ENCODE results near the gene FADS6.

DNA sequence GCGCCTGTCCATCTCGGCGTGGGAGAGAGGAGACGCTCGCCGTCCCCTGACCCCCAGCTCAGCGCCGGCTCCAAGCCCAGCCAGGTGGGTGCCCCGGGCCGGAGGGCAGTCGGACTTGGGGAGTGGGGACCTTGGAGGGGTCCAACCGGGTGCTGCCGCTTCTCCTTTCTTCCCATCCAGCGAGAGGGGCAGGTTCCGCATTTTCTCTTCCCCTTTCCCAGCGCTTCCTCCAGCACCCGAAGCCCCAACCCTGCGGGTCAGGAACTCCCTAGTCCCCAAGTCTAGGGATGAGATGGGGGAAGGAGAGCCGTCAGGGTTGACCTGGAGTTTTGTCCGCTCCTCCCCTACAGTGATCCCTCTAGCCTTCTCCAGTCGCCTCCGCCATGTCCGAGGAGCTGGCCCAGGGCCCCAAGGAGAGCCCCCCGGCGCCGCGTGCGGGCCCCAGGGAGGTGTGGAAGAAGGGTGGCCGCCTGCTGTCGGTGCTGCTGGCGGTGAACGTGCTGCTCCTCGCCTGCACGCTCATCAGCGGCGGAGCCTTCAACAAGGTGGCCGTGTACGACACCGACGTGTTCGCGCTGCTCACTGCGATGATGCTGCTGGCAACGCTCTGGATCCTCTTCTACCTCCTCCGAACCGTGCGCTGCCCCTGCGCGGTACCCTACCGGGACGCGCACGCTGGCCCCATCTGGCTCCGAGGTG is 31.0 kb upstream of the FADS6 start, which contains the start of gene OTOP2:
- TF ChIP-seq EZH2 (IDR thresholded peaks at IDR 0.05; ENCODE audit: low read length, unreplicated experiment) (no peak), CTCF (conservative IDR thresholded peaks at IDR 0.05; ENCODE audit: low read depth, low read length) (no peak)

Data from PC-3 (cell line).